Neural cell (in vitro differentiated cells): ENCODE results near the gene CEP70. TPM values are rescaled to one million over a fixed set of nuclear protein-coding genes. Genes with fewer than 3 reads are reported as not detected.

Experiments used
- H2AFZ ChIP-seq: fragments of 200-600, 300-800 bp; sonication (generic), shearing (Covaris generic); 2 replicates; pipeline ENCODE4 v1.6.0; 2014; ENCODE audit warnings: low read depth, mild to moderate bottlenecking, antibody characterized with exemption, low read length, moderate library complexity
- H3F3A ChIP-seq: fragments of 200-600 bp; shearing (Covaris generic); 2 replicates; pipeline ENCODE4 v1.6.1; 2016; ENCODE audit warnings: mild to moderate bottlenecking, moderate library complexity, mixed read lengths, antibody characterized with exemption, low read length; ENCODE audit not compliant: insufficient read depth, poor library complexity, severe bottlenecking
- H3K27ac ChIP-seq: fragments of 200-600, 300-800 bp; sonication (generic), shearing (Covaris generic); 2 replicates; pipeline ENCODE4 v1.5.1; 2014; ENCODE audit warnings: mild to moderate bottlenecking, low read length, moderate library complexity
- H3K27me3 ChIP-seq: fragments of 300-800, 200-600 bp; sonication (generic), shearing (Covaris generic); 2 replicates; pipeline ENCODE4 v1.6.0; 2014; ENCODE audit warnings: mild to moderate bottlenecking, low read depth, low read length, moderate library complexity; ENCODE audit not compliant: insufficient read depth
- H3K36me3 ChIP-seq: fragments of 300-800, 200-600 bp; sonication (generic), shearing (Covaris generic); 2 replicates; pipeline ENCODE4 v1.5.1; 2014; ENCODE audit warnings: mild to moderate bottlenecking, antibody characterized with exemption, low read length, moderate library complexity; ENCODE audit not compliant: insufficient read depth
- H3K4me2 ChIP-seq: fragments of 300-800, 200-600 bp; sonication (generic), shearing (Covaris generic); 2 replicates; pipeline ENCODE4 v1.6.0; 2014; ENCODE audit warnings: mild to moderate bottlenecking, low read length
- H3K4me3 ChIP-seq: fragments of 300-800, 200-600 bp; sonication (generic), shearing (Covaris generic); 2 replicates; pipeline ENCODE4 v1.5.1; 2014; ENCODE audit warnings: mild to moderate bottlenecking, low read length, moderate library complexity
- H3K79me2 ChIP-seq: fragments of 200-600 bp; shearing (Covaris generic); replicated peaks from 2 replicates; pipeline ENCODE4 v1.6.0; 2014; ENCODE audit warnings: mild to moderate bottlenecking, low read length, moderate library complexity; ENCODE audit not compliant: insufficient read depth
- H3K9ac ChIP-seq: fragments of 300-800, 200-600 bp; sonication (generic), shearing (Covaris generic); 2 replicates; pipeline ENCODE4 v1.6.1; 2016; ENCODE audit warnings: mild to moderate bottlenecking, low read length, mixed read lengths
- H3K9me2 ChIP-seq: fragments of 200-600 bp; shearing (Covaris generic); 2 replicates; pipeline ENCODE4 v1.6.1; 2016; ENCODE audit warnings: mild to moderate bottlenecking, low read length, mixed read lengths; ENCODE audit not compliant: insufficient read depth
- H3K9me3 ChIP-seq: fragments of 200-600, 300-800 bp; sonication (generic), shearing (Covaris generic); 2 replicates; pipeline ENCODE4 v1.6.1; 2016; ENCODE audit warnings: mild to moderate bottlenecking, mixed run types, low read length, moderate library complexity, mixed read lengths
- H4K20me1 ChIP-seq: fragments of 200-600 bp; shearing (Covaris generic); 2 replicates; pipeline ENCODE4 v1.6.1; 2016; ENCODE audit warnings: mild to moderate bottlenecking, mixed run types; ENCODE audit not compliant: insufficient read depth
- EP300 ChIP-seq: fragments of 450-650 bp; conservative IDR thresholded peaks from 2 replicates; pipeline ENCODE4 v1.6.1; 2014; ENCODE audit warnings: antibody characterized with exemption, mild to moderate bottlenecking, moderate library complexity; ENCODE audit not compliant: poor library complexity, severe bottlenecking
- EZH2 ChIP-seq: fragments of 200-600, 300-800 bp; shearing (Covaris generic), sonication (generic); IDR thresholded peaks from 2 replicates; pipeline ENCODE4 v1.6.1; 2014; ENCODE audit warnings: antibody characterized with exemption, low read length, borderline replicate concordance, mild to moderate bottlenecking; ENCODE audit not compliant: insufficient read depth, poor library complexity, severe bottlenecking
- MXI1 ChIP-seq: fragments of 450-650 bp; conservative IDR thresholded peaks from 2 replicates; pipeline ENCODE4 v1.6.1; 2014; ENCODE audit warnings: antibody characterized with exemption, mild to moderate bottlenecking; ENCODE audit not compliant: poor library complexity, severe bottlenecking
- POLR2AphosphoS5 ChIP-seq: IDR thresholded peaks from 2 replicates; pipeline ENCODE4 v1.6.1; 2012
- RAD21 ChIP-seq: fragments of 450-650 bp; conservative IDR thresholded peaks from 2 replicates; pipeline ENCODE4 v1.6.1; 2014; ENCODE audit warnings: antibody characterized with exemption, mild to moderate bottlenecking, moderate library complexity
- SMC3 ChIP-seq: fragments of 450-650 bp; conservative IDR thresholded peaks from 2 replicates; pipeline ENCODE4 v1.6.1; 2014; ENCODE audit warnings: antibody characterized with exemption, mild to moderate bottlenecking, moderate library complexity; ENCODE audit not compliant: poor library complexity
- TAF1 ChIP-seq: IDR thresholded peaks from 2 replicates; pipeline ENCODE4 v1.6.1; 2012; ENCODE audit warnings: low read depth
- polyA plus RNA-seq: library from polyadenylated mRNA; depleted of rRNA; stranded (reverse); fragments of >200 nt; gene quantifications from 2 replicates; pipeline ENCODE4 v1.2.3, GENCODE V29; 2014
- TF ChIP-seq, protein P1 (sequence below): fragments of 450-650 bp; IDR thresholded peaks from 2 replicates; pipeline ENCODE4 v1.5.1; 2014; ENCODE audit warnings: antibody characterized with exemption, mild to moderate bottlenecking, moderate library complexity; ENCODE audit not compliant: poor library complexity, severe bottlenecking
- TF ChIP-seq, protein P2 (sequence below): IDR thresholded peaks from 2 replicates; pipeline ENCODE4 v1.6.1; 2012; ENCODE audit warnings: borderline replicate concordance

Gene CEP70
- polyA plus RNA-seq, 1 donor from 2014 or later = 25.0 TPM

GRCh38 chr3:138615462-138615861 lies 21.4 kb upstream of the CEP70 start:
- Histone ChIP-seq H3K27me3 (no peaks in the 10 kb centered on the region), H3F3A (no peaks in the 10 kb centered on the region), H3K9me3 (no peaks in the 10 kb centered on the region), H3K27ac (no peak overlapping the region), H4K20me1 (no peaks in the 10 kb centered on the region), H2AFZ (no peak overlapping the region), H3K9ac (no peak overlapping the region), H3K4me3 (no peak overlapping the region), H3K9me2 (no peaks in the 10 kb centered on the region), H3K79me2 (no peaks in the 10 kb centered on the region), H3K4me2 (no peak overlapping the region), H3K36me3 (no peaks in the 10 kb centered on the region)
- TF ChIP-seq EZH2 (no peak), POLR2AphosphoS5 (no peak), MXI1 (no peak), TAF1 (no peak), RAD21 (no peak), EP300 (no peak), SMC3 (no peak)
- TF ChIP-seq, protein P1, sequence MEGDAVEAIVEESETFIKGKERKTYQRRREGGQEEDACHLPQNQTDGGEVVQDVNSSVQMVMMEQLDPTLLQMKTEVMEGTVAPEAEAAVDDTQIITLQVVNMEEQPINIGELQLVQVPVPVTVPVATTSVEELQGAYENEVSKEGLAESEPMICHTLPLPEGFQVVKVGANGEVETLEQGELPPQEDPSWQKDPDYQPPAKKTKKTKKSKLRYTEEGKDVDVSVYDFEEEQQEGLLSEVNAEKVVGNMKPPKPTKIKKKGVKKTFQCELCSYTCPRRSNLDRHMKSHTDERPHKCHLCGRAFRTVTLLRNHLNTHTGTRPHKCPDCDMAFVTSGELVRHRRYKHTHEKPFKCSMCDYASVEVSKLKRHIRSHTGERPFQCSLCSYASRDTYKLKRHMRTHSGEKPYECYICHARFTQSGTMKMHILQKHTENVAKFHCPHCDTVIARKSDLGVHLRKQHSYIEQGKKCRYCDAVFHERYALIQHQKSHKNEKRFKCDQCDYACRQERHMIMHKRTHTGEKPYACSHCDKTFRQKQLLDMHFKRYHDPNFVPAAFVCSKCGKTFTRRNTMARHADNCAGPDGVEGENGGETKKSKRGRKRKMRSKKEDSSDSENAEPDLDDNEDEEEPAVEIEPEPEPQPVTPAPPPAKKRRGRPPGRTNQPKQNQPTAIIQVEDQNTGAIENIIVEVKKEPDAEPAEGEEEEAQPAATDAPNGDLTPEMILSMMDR = no peak
- TF ChIP-seq, protein P2, sequence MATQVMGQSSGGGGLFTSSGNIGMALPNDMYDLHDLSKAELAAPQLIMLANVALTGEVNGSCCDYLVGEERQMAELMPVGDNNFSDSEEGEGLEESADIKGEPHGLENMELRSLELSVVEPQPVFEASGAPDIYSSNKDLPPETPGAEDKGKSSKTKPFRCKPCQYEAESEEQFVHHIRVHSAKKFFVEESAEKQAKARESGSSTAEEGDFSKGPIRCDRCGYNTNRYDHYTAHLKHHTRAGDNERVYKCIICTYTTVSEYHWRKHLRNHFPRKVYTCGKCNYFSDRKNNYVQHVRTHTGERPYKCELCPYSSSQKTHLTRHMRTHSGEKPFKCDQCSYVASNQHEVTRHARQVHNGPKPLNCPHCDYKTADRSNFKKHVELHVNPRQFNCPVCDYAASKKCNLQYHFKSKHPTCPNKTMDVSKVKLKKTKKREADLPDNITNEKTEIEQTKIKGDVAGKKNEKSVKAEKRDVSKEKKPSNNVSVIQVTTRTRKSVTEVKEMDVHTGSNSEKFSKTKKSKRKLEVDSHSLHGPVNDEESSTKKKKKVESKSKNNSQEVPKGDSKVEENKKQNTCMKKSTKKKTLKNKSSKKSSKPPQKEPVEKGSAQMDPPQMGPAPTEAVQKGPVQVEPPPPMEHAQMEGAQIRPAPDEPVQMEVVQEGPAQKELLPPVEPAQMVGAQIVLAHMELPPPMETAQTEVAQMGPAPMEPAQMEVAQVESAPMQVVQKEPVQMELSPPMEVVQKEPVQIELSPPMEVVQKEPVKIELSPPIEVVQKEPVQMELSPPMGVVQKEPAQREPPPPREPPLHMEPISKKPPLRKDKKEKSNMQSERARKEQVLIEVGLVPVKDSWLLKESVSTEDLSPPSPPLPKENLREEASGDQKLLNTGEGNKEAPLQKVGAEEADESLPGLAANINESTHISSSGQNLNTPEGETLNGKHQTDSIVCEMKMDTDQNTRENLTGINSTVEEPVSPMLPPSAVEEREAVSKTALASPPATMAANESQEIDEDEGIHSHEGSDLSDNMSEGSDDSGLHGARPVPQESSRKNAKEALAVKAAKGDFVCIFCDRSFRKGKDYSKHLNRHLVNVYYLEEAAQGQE = no peak

- no peaks in the 10 kb centered on the region for H3K9me3 ChIP-seq
- no peaks in the 10 kb centered on the region for H4K20me1 ChIP-seq
- peaks cover 17% of the 10 kb centered on the region for H3K27me3 ChIP-seq
- no peak for TF ChIP-seq RAD21
- TF ChIP-seq EZH2 = no peak
- TF ChIP-seq, protein P1 = no peak
- TF ChIP-seq EP300 = no peak
- TF ChIP-seq, protein P2 = no peak
- no peak for TF ChIP-seq SMC3
- no peak overlapping the region for H3K4me3 ChIP-seq
- H3K9me2 ChIP-seq = no peaks in the 10 kb centered on the region
- H3K9ac ChIP-seq = no peak overlapping the region
- H3K79me2 ChIP-seq = no peaks in the 10 kb centered on the region
- H3F3A ChIP-seq = no peaks in the 10 kb centered on the region
- H3K36me3 ChIP-seq = no peaks in the 10 kb centered on the region
- H2AFZ ChIP-seq = no peak overlapping the region
- no peak overlapping the region for H3K27ac ChIP-seq
- no peak overlapping the region for H3K4me2 ChIP-seq
These were observed 15.8 kb upstream of the CEP70 start for GRCh38 chr3:138609898-138610266.
